ENCODE measurements around the gene FLOT2.
"Not testable (repeated sequence)": the region's sequence is repeated elsewhere in the genome, so short reads cannot be mapped to it uniquely, and the experiment has no call there.

Gene FLOT2

DNA sequence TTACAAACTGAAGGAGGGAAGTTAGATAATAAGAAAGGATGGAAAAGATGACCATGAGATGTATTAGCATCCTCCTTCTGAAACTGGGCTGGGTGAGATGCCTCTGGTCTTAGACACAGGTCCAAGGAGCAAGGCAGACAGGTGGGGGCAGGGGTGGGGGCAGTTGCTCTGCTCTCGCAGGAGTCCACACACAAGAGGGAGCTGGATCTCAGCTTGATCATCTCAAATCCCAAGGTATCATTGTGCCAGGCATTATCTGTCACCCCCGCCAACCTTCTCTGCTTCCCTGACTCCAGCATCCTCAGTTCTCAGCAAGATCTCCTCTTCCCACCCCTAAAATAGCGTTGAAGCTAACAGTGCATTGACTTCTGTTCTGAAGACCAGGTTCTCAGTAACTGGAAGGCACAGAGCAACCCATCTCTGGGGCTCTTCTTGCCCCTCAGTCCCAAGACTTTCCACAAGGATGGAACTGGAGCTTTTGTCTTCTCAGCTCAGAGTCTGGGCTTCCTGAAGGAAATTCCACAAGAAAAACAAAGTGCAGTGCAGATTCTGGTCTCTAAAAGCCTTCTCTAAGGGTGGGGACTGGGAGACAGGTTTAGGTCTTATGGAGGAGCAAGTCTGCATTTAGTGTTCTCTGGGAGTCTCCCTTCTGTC, 1.6 kb downstream of the FLOT2 start:
- no peak for DNase-seq (ENCODE audit: low read depth in 2 of 2)

- not testable (repeated sequence) for DNase-seq (ENCODE audit: low read depth in 2 of 2)
Measured at GRCh38 chr17:28893248-28894183, 4.0 kb downstream of the FLOT2 start.

DNA sequence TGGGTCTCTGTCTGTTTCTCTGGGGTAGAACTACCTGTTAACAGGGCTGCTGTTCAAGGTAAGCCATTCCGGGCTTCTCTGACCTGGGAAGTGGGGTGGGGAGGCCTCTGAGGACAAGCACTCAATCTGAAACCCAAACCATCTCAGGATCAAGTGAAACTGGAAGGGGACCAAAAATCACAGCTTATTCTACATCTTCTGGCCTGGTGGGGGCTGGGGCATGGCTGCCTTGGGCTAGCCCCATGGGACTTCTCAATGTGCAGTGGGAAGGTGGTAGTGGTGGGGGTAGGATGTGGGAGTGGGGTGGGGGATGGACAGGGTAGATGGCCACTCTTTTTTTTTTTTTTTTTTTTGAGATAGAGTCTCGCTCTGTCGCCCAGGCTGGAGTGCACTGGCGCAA, 5.5 kb downstream of the FLOT2 start:
- no peak for DNase-seq (ENCODE audit: low read depth in 2 of 2)

GRCh38 chr17:28891201-28891600, 6.3 kb downstream of the FLOT2 start:
- DNase-seq (ENCODE audit: low read depth in 2 of 2), result no peak

- no peak for DNase-seq (ENCODE audit: low read depth in 2 of 2)
Measured at GRCh38 chr17:28889996-28890395, 7.5 kb downstream of the FLOT2 start.

- no peak for DNase-seq (ENCODE audit: low read depth in 2 of 2)
Measured at GRCh38 chr17:28888832-28889231, 8.7 kb downstream of the FLOT2 start.

DNA sequence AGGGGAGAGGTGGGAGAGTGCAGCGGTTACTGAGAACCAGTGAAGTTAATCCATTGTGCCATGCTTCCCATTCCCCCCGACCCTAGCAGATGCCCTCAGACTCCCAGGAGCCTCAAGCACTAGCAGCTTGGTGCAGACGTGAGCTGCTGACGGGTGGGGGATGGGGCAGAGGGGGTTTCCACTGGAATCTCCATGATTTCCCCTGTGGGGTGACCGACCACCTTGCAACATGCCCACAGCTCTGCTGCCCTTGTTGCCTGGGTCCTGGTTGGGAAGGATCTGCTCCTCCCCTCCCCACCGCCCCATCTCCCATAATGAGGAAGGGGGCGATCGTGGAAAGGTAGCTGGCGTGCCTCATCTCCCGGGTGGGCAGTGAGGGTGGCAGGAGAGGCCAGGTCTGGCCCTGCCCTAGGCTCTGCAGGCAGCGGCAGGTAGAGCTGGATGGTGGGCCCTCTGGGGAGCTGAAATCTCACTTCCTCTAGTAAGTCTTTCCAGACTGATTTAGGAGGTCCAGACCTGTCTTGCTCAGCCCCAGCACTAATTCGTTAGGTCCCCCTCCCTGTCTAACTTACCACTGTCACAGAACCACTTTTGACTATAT, 9.6 kb downstream of the FLOT2 start:
- no peak for DNase-seq (ENCODE audit: low read depth in 2 of 2)

DNA sequence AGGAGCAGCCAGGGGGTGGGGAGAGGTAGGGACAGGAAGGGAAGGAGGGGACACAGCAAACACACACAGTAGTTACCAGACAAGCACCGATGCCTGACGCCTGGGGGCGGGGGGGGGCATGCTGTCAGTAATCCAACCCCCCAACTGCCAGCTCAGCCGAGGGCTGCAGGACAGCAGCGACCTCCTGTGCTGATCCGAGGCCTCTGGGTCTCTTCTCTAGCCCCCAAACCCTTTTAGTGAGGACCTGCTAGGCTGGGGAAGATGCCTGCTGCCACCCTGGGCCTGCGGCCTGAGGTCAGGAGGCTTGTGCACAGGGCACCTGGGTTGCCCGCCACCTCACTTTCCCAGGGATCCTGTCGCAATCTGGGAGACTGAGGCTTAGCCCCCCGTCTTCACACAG, 11.6 kb downstream of the FLOT2 start:
- no peak for DNase-seq (ENCODE audit: low read depth in 2 of 2)

DNA sequence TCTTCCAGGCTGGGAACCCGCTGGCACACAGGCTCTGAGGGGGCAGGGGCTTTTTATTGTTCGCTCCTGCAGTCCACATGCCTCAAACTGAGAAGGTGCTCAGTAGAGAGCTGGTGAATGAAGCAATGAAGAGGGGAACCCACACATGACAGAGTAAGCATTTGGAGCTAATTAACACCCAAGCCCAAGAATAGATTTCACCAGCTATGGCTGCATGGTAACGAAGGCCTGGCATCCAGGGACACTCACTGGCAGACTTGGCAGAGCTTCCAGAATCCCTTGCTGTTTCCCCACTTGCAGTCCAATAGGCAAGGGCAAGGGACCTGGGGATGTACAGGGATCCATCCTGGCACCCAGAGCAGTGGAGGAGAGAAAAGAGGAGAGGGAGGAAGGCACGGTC, 12.2 kb downstream of the FLOT2 start:
- DNase-seq (ENCODE audit: low read depth in 2 of 2), result no peak

DNA sequence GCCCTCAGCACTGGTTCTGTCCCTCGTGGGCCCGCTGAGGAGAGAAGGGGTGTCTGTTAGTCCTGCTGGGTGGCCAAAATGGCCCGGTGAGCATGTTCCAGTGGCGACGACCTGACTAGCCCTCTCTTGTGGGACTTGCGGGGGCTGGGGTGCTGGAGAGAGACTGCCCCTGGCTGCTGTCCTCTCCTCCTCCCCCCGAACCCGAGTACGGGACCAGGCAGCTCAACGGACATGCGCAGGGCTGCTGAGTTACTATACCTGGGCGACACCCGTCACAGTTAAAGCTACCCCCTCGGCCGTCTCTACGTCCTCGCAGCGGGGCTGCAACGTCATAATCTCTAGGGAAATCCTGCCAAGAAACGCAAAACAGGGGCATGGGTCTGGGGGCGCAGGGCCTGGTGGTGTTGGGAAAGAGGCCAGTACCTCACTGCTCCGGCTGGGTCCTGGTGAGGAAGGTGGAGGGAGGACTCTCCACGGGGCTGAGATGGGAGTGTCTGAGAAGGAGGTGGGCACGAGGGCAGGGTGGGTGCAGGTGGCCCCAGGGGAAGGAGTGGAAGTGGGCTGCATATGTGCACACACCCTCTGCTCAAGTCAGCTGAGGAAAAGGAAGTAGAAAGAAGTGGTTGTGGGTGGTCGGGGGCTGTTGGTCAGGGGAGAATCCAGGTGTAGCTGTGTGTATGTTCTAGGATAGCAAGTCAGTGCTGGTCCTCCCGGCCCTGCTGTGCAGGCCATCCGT, 13.4 kb downstream of the FLOT2 start:
- DNase-seq (ENCODE audit: low read depth in 2 of 2), result no peak

DNA sequence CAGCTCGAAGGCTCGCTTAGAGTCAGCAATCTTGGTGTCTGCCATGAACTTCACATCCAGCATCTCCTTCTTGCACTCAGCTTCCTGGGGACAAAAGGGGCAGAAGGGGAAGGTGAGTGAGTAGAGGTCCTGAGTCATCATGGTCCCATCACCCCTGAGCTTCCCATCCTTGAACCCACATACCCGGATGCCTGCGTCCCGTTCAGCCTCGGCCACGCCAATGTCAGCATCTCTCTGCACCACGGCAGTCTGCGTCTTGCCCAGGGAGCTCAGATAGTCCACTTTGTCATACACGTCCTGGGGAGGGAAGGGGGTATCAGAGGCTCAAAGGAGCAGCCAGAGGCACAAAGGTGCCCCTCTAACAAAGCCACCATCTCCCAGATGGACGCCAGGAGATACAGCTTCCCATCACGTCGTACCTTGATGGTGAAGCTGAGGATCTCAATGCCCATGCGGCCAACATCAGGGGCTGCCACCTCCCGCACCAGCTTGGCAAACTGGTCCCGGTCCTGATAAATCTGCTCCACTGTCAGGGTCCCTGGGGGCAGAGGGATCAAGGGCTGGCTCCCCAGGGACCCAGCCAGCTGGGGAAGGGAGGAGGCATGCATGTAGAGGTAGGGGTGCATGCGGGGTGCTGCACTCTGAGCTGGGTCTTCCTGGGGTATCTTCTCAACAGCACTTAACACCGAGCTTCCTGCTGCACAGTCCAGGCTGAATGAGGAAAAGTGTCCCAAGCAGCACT, 15.2 kb downstream of the FLOT2 start:
- DNase-seq (ENCODE audit: low read depth in 2 of 2), result no peak

DNA sequence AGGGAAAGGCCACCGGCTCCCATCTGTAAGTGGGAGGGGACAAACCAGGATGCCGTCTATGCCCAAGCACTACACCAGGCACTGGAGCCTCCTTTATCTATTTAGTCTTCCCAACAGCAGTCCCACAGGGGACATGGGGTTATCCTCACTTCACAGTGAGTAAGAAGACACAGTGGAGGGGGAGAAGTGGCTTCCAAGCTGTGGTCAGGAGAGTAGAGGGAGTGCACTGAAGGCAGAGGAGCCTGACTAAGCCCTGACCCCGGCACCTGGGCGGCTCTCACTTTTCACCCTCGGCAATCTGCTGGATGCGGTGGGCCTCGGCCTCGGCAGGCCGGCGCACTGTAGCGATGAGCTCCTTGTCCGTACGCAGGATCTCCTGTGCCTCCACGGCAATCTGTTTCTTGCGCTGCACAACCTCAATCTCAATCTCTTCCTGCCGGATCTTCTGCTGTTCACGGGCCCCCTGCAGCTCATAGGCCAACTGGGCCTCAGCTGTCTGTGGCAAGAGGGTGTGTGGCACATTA, 15.9 kb downstream of the FLOT2 start:
- no peak for DNase-seq (ENCODE audit: low read depth in 2 of 2)

DNA sequence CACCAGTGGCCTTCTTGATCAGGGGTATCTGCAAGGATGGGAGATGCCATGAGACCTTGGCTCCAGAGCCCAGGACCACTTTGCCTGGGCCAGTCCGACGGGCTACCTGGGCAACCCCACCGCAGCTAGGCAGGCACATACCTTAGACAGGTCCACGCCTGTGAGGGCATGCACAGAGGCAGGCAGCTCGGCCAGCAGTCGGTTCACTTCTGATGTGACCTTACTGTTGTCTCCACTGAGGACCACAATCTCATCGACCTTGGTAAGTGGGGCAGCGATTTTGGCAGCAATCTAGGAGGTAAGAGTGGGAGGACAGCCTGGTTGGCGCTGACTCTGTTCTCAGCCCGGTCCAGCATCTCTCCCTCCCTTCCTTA, 17.0 kb downstream of the FLOT2 start:
- DNase-seq (ENCODE audit: low read depth in 2 of 2), result no peak

DNA sequence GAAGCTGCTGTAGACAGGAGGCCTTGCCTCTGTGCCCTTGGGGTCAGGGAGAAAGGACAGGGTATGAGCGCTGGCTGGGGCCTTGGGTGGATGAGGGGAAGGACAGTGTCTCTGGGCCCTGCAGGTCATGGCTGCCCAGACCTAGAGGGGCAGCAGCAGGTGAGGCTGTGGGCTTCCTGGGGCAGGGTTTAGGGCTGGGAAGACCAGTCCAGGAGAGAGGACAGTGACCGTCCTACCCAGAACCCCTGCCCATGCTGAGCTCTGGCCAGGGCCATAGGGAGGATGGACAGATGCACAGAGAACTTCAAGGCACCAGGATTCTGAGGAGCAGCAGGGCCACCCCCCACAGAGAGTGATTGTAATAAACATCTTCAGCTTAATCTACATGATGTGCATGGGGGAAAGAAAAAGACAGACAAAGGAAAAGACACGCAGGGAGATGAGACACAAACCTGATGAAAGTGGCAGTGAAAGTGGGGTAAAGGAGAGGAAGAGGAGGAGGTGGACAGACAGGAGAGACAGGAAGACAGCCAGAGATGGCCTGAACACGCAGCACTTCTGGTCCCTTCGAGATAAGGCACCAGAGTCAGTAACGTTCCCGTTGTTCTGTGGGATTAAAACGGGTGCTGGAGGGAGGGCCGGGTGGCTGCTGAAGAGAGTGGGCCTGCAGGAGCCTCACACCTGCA, 17.5 kb downstream of the FLOT2 start:
- DNase-seq (ENCODE audit: low read depth in 2 of 2), result no peak

GRCh38 chr17:28878981-28879380, 18.6 kb downstream of the FLOT2 start:
- DNase-seq (ENCODE audit: low read depth in 2 of 2), result no peak

DNA sequence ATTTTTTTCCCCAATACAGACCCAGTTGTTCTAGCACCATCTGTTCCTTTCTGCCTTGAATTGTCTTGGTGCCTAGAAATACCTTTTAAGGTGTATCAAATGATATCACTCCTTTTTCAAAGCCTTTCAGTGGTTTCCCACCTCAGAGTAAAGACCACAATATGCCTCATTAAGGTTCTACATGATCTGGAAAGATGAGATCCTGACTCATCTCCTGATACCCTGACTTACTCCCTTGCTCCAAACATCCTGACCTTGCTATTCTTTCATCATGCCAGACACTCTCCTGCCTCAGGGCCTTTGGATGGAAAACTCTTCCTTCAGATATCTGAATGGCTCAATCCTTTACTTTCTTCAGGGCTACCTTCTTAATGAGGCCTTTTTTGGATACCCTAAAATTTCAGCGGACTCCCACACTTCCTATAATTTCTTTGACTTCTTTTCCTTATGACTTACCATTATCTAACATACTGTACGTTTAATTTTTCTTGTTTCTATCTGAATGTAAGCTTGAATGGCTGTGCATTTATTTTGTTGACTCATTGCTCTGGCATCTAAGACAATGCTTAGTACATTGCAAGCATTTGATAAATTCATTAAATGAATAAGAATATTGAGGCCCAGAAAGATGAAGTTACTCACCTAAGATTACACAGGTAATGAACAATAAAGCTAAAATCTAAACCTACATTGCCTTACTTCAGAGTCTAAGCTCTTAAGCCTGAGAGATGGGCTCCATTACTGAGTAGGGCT, 19.2 kb downstream of the FLOT2 start:
- DNase-seq (ENCODE audit: low read depth in 2 of 2), result no peak

DNA sequence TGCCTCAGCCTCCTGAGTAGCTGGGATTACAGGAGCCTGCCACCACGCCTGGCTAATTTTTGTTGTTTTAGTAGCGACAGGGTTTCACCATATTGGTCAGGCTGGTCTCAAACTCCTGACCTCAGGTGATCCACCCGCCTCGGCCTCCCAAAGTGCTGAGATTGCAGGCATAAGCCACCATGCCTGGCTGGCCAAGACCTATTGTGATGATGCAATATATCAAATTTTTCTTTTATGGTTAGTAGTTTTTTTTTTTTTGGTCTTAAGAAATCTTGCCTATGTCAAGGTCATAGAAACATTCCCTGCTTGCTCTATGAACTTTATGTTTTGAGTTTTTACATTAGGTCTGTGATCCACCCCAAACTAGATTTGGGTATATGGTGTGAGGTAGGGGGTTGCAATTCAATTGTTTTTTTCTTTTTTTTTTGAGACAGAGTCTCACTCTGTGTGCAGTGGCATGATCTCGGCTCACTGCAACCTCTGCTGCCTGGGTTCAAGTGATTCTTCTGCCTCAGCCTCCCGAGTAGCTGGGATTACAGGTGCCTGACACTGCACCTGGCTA, 20.3 kb downstream of the FLOT2 start:
- not testable (repeated sequence) for DNase-seq (ENCODE audit: low read depth in 2 of 2)

DNA sequence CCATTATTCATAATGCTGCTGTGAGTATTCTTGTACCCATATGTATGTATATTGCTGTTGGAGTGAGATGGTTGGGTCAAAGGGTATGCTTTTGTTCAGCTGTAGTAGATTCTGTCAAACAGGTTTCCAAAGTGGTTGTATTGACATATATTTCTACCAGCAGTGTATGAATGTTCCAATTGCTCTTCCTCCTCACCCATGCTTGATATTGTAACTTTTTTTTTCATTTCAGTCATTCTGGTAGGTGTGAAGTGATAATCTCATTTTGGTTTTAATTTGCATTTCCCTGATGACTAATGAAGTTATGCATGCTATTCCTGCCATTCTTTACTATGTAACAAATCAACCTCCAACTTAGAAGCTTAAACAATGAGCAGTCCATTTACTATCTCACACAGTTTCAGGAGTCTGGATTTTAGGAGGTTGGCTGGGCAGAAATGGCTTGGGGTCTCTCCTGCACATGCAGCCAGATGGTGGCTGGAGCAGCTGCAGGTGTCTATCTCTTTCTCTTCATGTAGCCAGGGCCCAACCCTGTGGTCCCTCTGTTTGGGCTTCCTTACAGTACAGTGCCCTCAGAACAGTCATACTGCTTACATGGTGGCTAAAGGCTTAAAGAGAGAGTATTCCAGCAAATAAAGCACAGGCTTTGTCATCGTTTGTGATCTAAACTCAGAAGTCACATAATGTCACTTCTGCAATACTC, 21.5 kb downstream of the FLOT2 start:
- no peak for DNase-seq (ENCODE audit: low read depth in 2 of 2)

DNA sequence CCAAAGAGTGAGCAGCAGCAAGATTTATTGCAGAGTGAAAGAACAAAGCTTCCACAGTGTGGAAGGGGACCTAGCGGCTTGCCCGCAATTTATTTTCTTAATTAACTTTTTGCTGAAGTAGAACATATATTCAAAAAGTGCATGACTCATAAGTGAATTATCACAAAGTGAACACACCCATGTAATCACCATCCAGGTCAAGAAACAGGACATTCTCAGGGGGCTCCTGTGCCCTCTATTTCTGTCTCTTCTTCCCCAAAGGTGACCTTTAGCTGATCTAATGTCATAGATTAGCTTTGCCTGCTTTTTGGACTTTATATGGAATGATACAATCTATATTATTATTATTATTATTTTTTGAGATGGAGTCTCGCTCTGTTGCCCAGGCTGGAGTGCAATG, 22.8 kb downstream of the FLOT2 start:
- no peak for DNase-seq (ENCODE audit: low read depth in 2 of 2)

Data from stimulated activated CD4-positive, alpha-beta T cell treated with anti-CD3 and anti-CD28 coated beads, Interleukin-1b, Interleukin-23, amount 100 ng/mL, for 4 hours (primary cell).